Upper lobe of left lung (tissue), 6 donors: ENCODE measurements around the gene PDGFD. TPM values are rescaled to one million over a fixed set of nuclear protein-coding genes. Genes with fewer than 3 reads are reported as not detected.

Experiments
- ATAC-seq, 2 donors: fragments of 200-7000 bp; cut with Tn5 transposase; one replicate each; pipeline ENCODE4 v1.9.1; 2022; ENCODE audit warnings: mild to moderate bottlenecking in 2 of 2, moderate library complexity in 2 of 2; ENCODE audit not compliant: low FRiP score in 2 of 2
- DNase-seq, 2 donors: peaks; one replicate each; pipeline ENCODE4 v3.0.0-alpha.2; 2019 to 2020
- H3K27ac ChIP-seq, 4 donors: fragments of 200-600 bp; sonication (generic); one replicate each; pipeline ENCODE4 v1.5.1; 2016 to 2019
- H3K27me3 ChIP-seq, 4 donors: fragments of 200-600 bp; sonication (generic); one replicate each; pipeline ENCODE4 v1.5.1; 2017 to 2019
- H3K36me3 ChIP-seq, 4 donors: fragments of 200-600 bp; sonication (generic); one replicate each; pipeline ENCODE4 v1.5.1; 2016 to 2019
- H3K4me1 ChIP-seq, 4 donors: fragments of 200-600 bp; sonication (generic); one replicate each; pipeline ENCODE4 v1.5.1; 2018 to 2019
- H3K4me3 ChIP-seq, 4 donors: fragments of 200-600 bp; sonication (generic); one replicate each; pipeline ENCODE4 v1.5.1; 2017 to 2019; ENCODE audit warnings: mild to moderate bottlenecking in 2 of 4, moderate library complexity in 1 of 4
- H3K9me3 ChIP-seq, 4 donors: fragments of 200-600 bp; sonication (generic); one replicate each; pipeline ENCODE4 v1.5.1; 2018 to 2019
- CTCF ChIP-seq, 6 experiments: fragments of 450-650 bp in 4 of 6; fragments of 200-600 bp in 2 of 6; sonication (generic) in 2 of 6; IDR thresholded peaks; one replicate each; pipeline ENCODE4 v1.5.1; 2016 to 2019; ENCODE audit warnings: antibody characterized with exemption in 6 of 6
- EP300 ChIP-seq, 4 donors: sonication (generic); formaldehyde crosslinking; IDR thresholded peaks; one replicate each; pipeline ENCODE4 v1.5.1; 2017; ENCODE audit warnings: antibody characterized with exemption in 4 of 4, control low read depth in 2 of 4
- POLR2A ChIP-seq, 4 donors: fragments of 450-650 bp; IDR thresholded peaks; one replicate each; pipeline ENCODE4 v1.5.1; 2016 to 2017; ENCODE audit warnings: antibody characterized with exemption in 4 of 4, mild to moderate bottlenecking in 2 of 4
- POLR2AphosphoS5 ChIP-seq, 2 donors: sonication (generic); formaldehyde crosslinking; IDR thresholded peaks; one replicate each; pipeline ENCODE4 v1.5.1; 2017; ENCODE audit warnings: antibody characterized with exemption in 2 of 2
- WGBS, 2 donors: methylation state at CpG; one replicate each; pipeline ENCODE4 v1.1.5; 2017 to 2018; 5-methylcytosine and 5-hydroxymethylcytosine counted together
- total RNA-seq, 6 donors: library from RNA; depleted of rRNA in 4 of 6; stranded (reverse); fragments of >200 nt in 4 of 6; gene quantifications; one replicate each; pipeline versions ENCODE4 v1.1.0 to v1.2.1, GENCODE V29; 2016 to 2021
- donor health status: DM: no; HTN: no; CAD: no; lungs with moderate emphysema.
- donor health status: DM: no; HTN: yes; CAD: no; lungs with severe emphysema.

The PDGFD gene
- total RNA-seq, 6 donors from 2014 or later, result 2.1 to 6.6 (median 2.7) TPM; not detected in 1

- WGBS, 2 donors, result 82 to 83% methylated on average over 1 of the region's 1 CpG
- ATAC-seq, result no peak
- H3K4me3 ChIP-seq, result no peak overlapping the region
- no peaks in the 10 kb centered on the region for H3K4me1 ChIP-seq
- TF ChIP-seq POLR2AphosphoS5 (IDR thresholded peaks at IDR 0.05), result no peak
- H3K9me3 ChIP-seq, result no peaks in the 10 kb centered on the region
- no peaks in the 10 kb centered on the region for H3K36me3 ChIP-seq
- H3K27me3 ChIP-seq, result no peaks in the 10 kb centered on the region
- no peak for DNase-seq
- no peak overlapping the region for H3K27ac ChIP-seq
Measured at GRCh38 chr11:103883856-103884255, 280.1 kb downstream of the PDGFD start.

DNA sequence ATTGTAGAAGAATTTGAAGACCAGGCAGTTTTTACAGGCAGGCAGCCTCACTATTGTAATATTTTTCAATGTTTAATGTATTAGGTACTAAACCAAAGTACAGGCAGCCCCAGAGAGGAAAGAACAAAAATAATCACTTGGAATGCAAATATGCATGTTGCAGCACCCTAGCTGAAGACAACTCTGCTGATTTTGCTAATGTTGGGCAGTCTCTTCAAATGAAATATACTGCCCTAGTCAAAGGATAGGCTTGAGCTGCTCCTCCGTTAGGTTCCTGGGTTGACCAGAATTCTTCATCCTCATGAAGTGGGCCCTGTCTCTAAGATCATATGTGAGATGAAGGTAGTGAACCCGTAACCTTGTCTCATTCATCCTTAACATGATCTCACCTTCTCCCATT lies 280.7 kb downstream of the PDGFD start:
- no peak for DNase-seq
- Histone ChIP-seq H3K27me3 (no peaks in the 10 kb centered on the region), H3K4me3 (no peak overlapping the region), H3K9me3 (no peaks in the 10 kb centered on the region), H3K36me3 (no peaks in the 10 kb centered on the region), H3K4me1 (no peaks in the 10 kb centered on the region), H3K27ac (no peak overlapping the region)
- no peak for TF ChIP-seq POLR2A (IDR thresholded peaks at IDR 0.05)
- TF ChIP-seq POLR2AphosphoS5 (IDR thresholded peaks at IDR 0.05), result no peak
- no peak for TF ChIP-seq CTCF (IDR thresholded peaks at IDR 0.05)
- no peak for TF ChIP-seq EP300 (IDR thresholded peaks at IDR 0.05)
- WGBS, 2 donors, result 88 to 90% methylated on average over 2 of the region's 2 CpGs
- ATAC-seq, result no peak

- ATAC-seq (no peak), DNase-seq (no peak)
- Histone ChIP-seq H3K27ac (no peak overlapping the region), H3K4me3 (no peak overlapping the region), H3K27me3 (no peaks in the 10 kb centered on the region), H3K9me3 (no peaks in the 10 kb centered on the region), H3K36me3 (no peaks in the 10 kb centered on the region), H3K4me1 (no peaks in the 10 kb centered on the region)
- WGBS, 2 donors, result 63 to 83% methylated on average over 1 of the region's 1 CpG
- TF ChIP-seq POLR2AphosphoS5 (IDR thresholded peaks at IDR 0.05) (no peak), EP300 (IDR thresholded peaks at IDR 0.05) (no peak), CTCF (IDR thresholded peaks at IDR 0.05) (no peak), POLR2A (IDR thresholded peaks at IDR 0.05) (no peak)
Measured at GRCh38 chr11:103881584-103881983, 282.4 kb downstream of the PDGFD start.

GRCh38 chr11:103880968-103881367 lies 283.0 kb downstream of the PDGFD start:
- no peak for TF ChIP-seq CTCF (IDR thresholded peaks at IDR 0.05)
- TF ChIP-seq EP300 (IDR thresholded peaks at IDR 0.05), result no peak
- TF ChIP-seq POLR2AphosphoS5 (IDR thresholded peaks at IDR 0.05), result no peak
- TF ChIP-seq POLR2A (IDR thresholded peaks at IDR 0.05), result no peak
- 85 to 90% methylated on average over 4 of the region's 4 CpGs for whole genome bisulfite sequencing, 2 donors
- Histone ChIP-seq H3K9me3 (no peaks in the 10 kb centered on the region), H3K36me3 (no peaks in the 10 kb centered on the region), H3K27ac (no peak overlapping the region), H3K4me1 (no peaks in the 10 kb centered on the region), H3K4me3 (no peak overlapping the region), H3K27me3 (no peaks in the 10 kb centered on the region)
- no peak for DNase-seq
- ATAC-seq, result no peak

- Histone ChIP-seq H3K27ac (no peak overlapping the region), H3K9me3 (no peaks in the 10 kb centered on the region), H3K4me1 (no peaks in the 10 kb centered on the region), H3K27me3 (no peaks in the 10 kb centered on the region), H3K4me3 (no peak overlapping the region), H3K36me3 (no peaks in the 10 kb centered on the region)
- TF ChIP-seq CTCF (IDR thresholded peaks at IDR 0.05) (no peak), EP300 (IDR thresholded peaks at IDR 0.05) (no peak), POLR2AphosphoS5 (IDR thresholded peaks at IDR 0.05) (no peak), POLR2A (IDR thresholded peaks at IDR 0.05) (no peak)
- DNase-seq (no peak), ATAC-seq (no peak)
Measured at GRCh38 chr11:103878646-103879045, 285.3 kb downstream of the PDGFD start.
